ENCODE results near the gene DERL2.

Gene DERL2

GRCh38 chr17:5500589-5501391, 14.8 kb upstream of the DERL2 start:
- peak; percentile 87 for DNase-seq

- no peak for DNase-seq
Observed at GRCh38 chr17:5500247-5500588, 14.2 kb upstream of the DERL2 start.

- peak; percentile 13 for DNase-seq
Observed at GRCh38 chr17:5499476-5500231, 13.7 kb upstream of the DERL2 start.

GRCh38 chr17:5492970-5493369, 7.0 kb upstream of the DERL2 start:
- no peak for DNase-seq

- no peak for DNase-seq
Observed at GRCh38 chr17:5488752-5489151, 2.8 kb upstream of the DERL2 start.

GRCh38 chr17:5486206-5487124, 487 bp upstream of the DERL2 start, which contains the start of gene MIS12:
Gene MIS12 (plus strand): TSS chr17:5486566. CDS start chr17:5488863, 2,297 bp downstream.
- peak; percentile 99 for DNase-seq

- no peak for DNase-seq
Observed at GRCh38 chr17:5481451-5481850, 4.5 kb downstream of the DERL2 start.

- no peak for DNase-seq
Observed at GRCh38 chr17:5480962-5481361, 5.0 kb downstream of the DERL2 start.

- DNase-seq, result no peak
Observed at GRCh38 chr17:5478992-5479391, 7.0 kb downstream of the DERL2 start.

GRCh38 chr17:5473906-5474305, 12.1 kb downstream of the DERL2 start:
- DNase-seq, result no peak

- no peak for DNase-seq
Observed at GRCh38 chr17:5472511-5472910, 13.5 kb downstream of the DERL2 start.

- DNase-seq, result no peak
Observed at GRCh38 chr17:5468075-5468473, 17.9 kb downstream of the DERL2 start.

- no peak for DNase-seq
Observed at GRCh38 chr17:5467416-5467815, 18.6 kb downstream of the DERL2 start.

- DNase-seq, result no peak
Observed at GRCh38 chr17:5466295-5466694, 19.7 kb downstream of the DERL2 start.

- DNase-seq, result no peak
Observed at GRCh38 chr17:5464717-5465507, 21.1 kb downstream of the DERL2 start.

- DNase-seq, result no peak
Observed at GRCh38 chr17:5446786-5447185, 39.2 kb downstream of the DERL2 start.

GRCh38 chr17:5444209-5444608, 41.8 kb downstream of the DERL2 start:
- DNase-seq, result no peak

GRCh38 chr17:5443728-5444127, 42.2 kb downstream of the DERL2 start:
- no peak for DNase-seq

GRCh38 chr17:5439446-5439764, 46.6 kb downstream of the DERL2 start:
- no peak for DNase-seq

GRCh38 chr17:5438716-5439445, 47.1 kb downstream of the DERL2 start, which contains the start of gene C1QBP:
Gene C1QBP (minus strand): TSS chr17:5439155. CDS start chr17:5439073, 82 bp downstream.
- peak; percentile 86 for DNase-seq

- DNase-seq, result no peak
Observed at GRCh38 chr17:5437721-5438317, 48.2 kb downstream of the DERL2 start.
